Measurements from ENCODE around the gene SYT9. TPM values are rescaled to one million over a fixed set of nuclear protein-coding genes. Genes with fewer than 3 reads are reported as not detected.

Gene SYT9
- total and polyA plus RNA-seq, 9 of the 15 experiments (the other 6 are each of a cell fraction or from before 2014, with no cell fraction given): 0.01 TPM; not detected in 8

- H3K4me1 ChIP-seq (replicated peaks in 1 of 2; ENCODE audit: control insufficient read depth in 2 of 2, insufficient read depth in 2 of 2, low read length in 2 of 2): no peaks in the 10 kb centered on the region
- H3K36me3 ChIP-seq (ENCODE audit: control insufficient read depth, insufficient read depth, low read length): no peaks in the 10 kb centered on the region
- H3K4me3 ChIP-seq: no peak overlapping the region
- no peaks in the 10 kb centered on the region for H3K9me1 ChIP-seq (ENCODE audit: control insufficient read depth, insufficient read depth, low read length)
- WGBS (ENCODE audit: insufficient coverage, low coverage, missing lambda C conversion rate): 0% methylated on average over 1 of the region's 1 CpG
- H3K9ac ChIP-seq (ENCODE audit: insufficient read depth in 1 of 2, low read depth in 2 of 2, low read length in 2 of 2): no peak overlapping the region
- ATAC-seq (no peak), DNase-seq (ENCODE audit: extremely low read depth in 1 of 4, low spot score in 3 of 4) (no peak), FAIRE-seq (no peak)
- TF ChIP-seq SIRT6 (IDR thresholded peaks at IDR 0.05; ENCODE audit: low read depth, low read length) (no peak), HMG20B (CRISPR knock-in tag; IDR thresholded peaks at IDR 0.05) (no peak), SRSF1 (IDR thresholded peaks at IDR 0.05; ENCODE audit: low read depth, low read length) (no peak), SIN3B (IDR thresholded peaks at IDR 0.05; ENCODE audit: low read depth) (no peak), TRIM24 (IDR thresholded peaks at IDR 0.05) (no peak), IRF9 (tag; IDR thresholded peaks at IDR 0.05) (no peak), MCM5 (IDR thresholded peaks at IDR 0.05; ENCODE audit: low read depth) (no peak), ZC3H8 (IDR thresholded peaks at IDR 0.05) (no peak), PHF8 (IDR thresholded peaks at IDR 0.05; ENCODE audit: borderline replicate concordance, low read length) (no peak), PTBP1 (IDR thresholded peaks at IDR 0.05; ENCODE audit: low read depth, low read length) (no peak), KAT8 (IDR thresholded peaks at IDR 0.05; ENCODE audit: low read depth) (no peak)
- in situ Hi-C loops (cut with MboI) (no loop called here), intact Hi-C loops (cut with micrococcal nuclease) (no loop called here)
- no peak overlapping the region for H3K27ac ChIP-seq (ENCODE audit: extremely low read depth, low read depth, low read length)
- BruUV-seq (replicated peaks): no TSS peak
- no peaks in the 10 kb centered on the region for H3K79me2 ChIP-seq (ENCODE audit: control insufficient read depth, insufficient read depth, low read length)
- POLR2A ChIA-PET: no interaction called here
- no peaks in the 10 kb centered on the region for H3K27me3 ChIP-seq (ENCODE audit: control insufficient read depth in 2 of 2, insufficient read depth in 2 of 2, low read length in 2 of 2)
- H4K20me1 ChIP-seq (replicated peaks; ENCODE audit: control insufficient read depth, insufficient read depth, low read length): no peaks in the 10 kb centered on the region
- no peak overlapping the region for H3K4me2 ChIP-seq (ENCODE audit: insufficient read depth, low read length)
- CTCF ChIA-PET (ENCODE audit: low intra/inter-chr PET ratio): no interaction called here
- no peaks in the 10 kb centered on the region for H3K9me3 ChIP-seq (replicated peaks; ENCODE audit: control insufficient read depth, insufficient read depth, low read depth, low read length)
- no peak overlapping the region for H2AFZ ChIP-seq (ENCODE audit: low read depth, low read length)
Observed at GRCh38 chr11:7268758-7269157, 17.1 kb downstream of the SYT9 start.
